ENCODE results near the gene CD300E. TPM values are rescaled to one million over a fixed set of nuclear protein-coding genes. Genes with fewer than 3 reads are reported as not detected.
"Not testable (repeated sequence)": the region's sequence is repeated elsewhere in the genome, so short reads cannot be mapped to it uniquely, and the experiment has no call there.

Gene CD300E
- total RNA-seq, 1 experiment from 2014 or later = not detected

GRCh38 chr17:74574489-74575142 is 48.9 kb downstream of the CD300E start:
- DNase-seq (ENCODE audit: low read depth) = no peak
- in situ Hi-C loops (cut with HindIII; ENCODE audit: low pct_unique_long_range_greater_than_20kb, low sequenced_read_pairs) = no loop called here

- DNase-seq (ENCODE audit: low read depth); in situ Hi-C loops (cut with HindIII; ENCODE audit: low pct_unique_long_range_greater_than_20kb, low sequenced_read_pairs): not testable (repeated sequence)
These were observed 49.9 kb downstream of the CD300E start for GRCh38 chr17:74573635-74574034.

- DNase-seq (ENCODE audit: low read depth) = no peak
These were observed 50.4 kb downstream of the CD300E start for GRCh38 chr17:74573169-74573568.

GRCh38 chr17:74571621-74572270 is 51.8 kb downstream of the CD300E start:
- in situ Hi-C loops (cut with HindIII; ENCODE audit: low pct_unique_long_range_greater_than_20kb, low sequenced_read_pairs) = no loop called here
- DNase-seq (ENCODE audit: low read depth) = no peak

More at GRCh38 chr17:74573169-74573568, 50.4 kb downstream of the CD300E start:
- in situ Hi-C loops (cut with HindIII; ENCODE audit: low pct_unique_long_range_greater_than_20kb, low sequenced_read_pairs) = no loop called here

- DNase-seq (ENCODE audit: low read depth) = peak; percentile 97
- in situ Hi-C loops (cut with HindIII; ENCODE audit: low pct_unique_long_range_greater_than_20kb, low sequenced_read_pairs) = no loop called here
These were observed 54.2 kb downstream of the CD300E start for GRCh38 chr17:74569020-74570003.

- in situ Hi-C loops (cut with HindIII; ENCODE audit: low pct_unique_long_range_greater_than_20kb, low sequenced_read_pairs) = no loop called here
- no peak for DNase-seq (ENCODE audit: low read depth)
These were observed 55.2 kb downstream of the CD300E start for GRCh38 chr17:74568106-74568873.

- in situ Hi-C loops (cut with HindIII; ENCODE audit: low pct_unique_long_range_greater_than_20kb, low sequenced_read_pairs) = no loop called here
- DNase-seq (ENCODE audit: low read depth) = no peak
These were observed 56.1 kb downstream of the CD300E start, which contains the start of gene CD300H for GRCh38 chr17:74567397-74567796. Gene CD300H, minus strand, starts transcription at chr17:74567509.

- in situ Hi-C loops (cut with HindIII; ENCODE audit: low pct_unique_long_range_greater_than_20kb, low sequenced_read_pairs) = no loop called here
- DNase-seq (ENCODE audit: low read depth) = peak; percentile 35
These were observed 57.3 kb downstream of the CD300E start for GRCh38 chr17:74566132-74566753.

- DNase-seq (ENCODE audit: low read depth) = no peak
- in situ Hi-C loops (cut with HindIII; ENCODE audit: low pct_unique_long_range_greater_than_20kb, low sequenced_read_pairs) = no loop called here
These were observed 58.4 kb downstream of the CD300E start for GRCh38 chr17:74565126-74565525.

GRCh38 chr17:74563358-74563757 is 60.2 kb downstream of the CD300E start:
- in situ Hi-C loops (cut with HindIII; ENCODE audit: low pct_unique_long_range_greater_than_20kb, low sequenced_read_pairs) = no loop called here
- DNase-seq (ENCODE audit: low read depth) = no peak

GRCh38 chr17:74561586-74561985 is 62.0 kb downstream of the CD300E start:
- in situ Hi-C loops (cut with HindIII; ENCODE audit: low pct_unique_long_range_greater_than_20kb, low sequenced_read_pairs) = no loop called here

More at GRCh38 chr17:74561586-74561985, 62.0 kb downstream of the CD300E start:
- no peak for DNase-seq (ENCODE audit: low read depth)

Other genes starting within 250 kb of the CD300E start
- gene GPRC5C, start 191.7 kb downstream of the CD300E start, total RNA-seq (2014; rRNA removed; shearing (Covaris generic); ENCODE audit: low replicate concordance) = 328 and 424 TPM in 2 replicates
- not detected in 2 replicates for gene CD300A, start 157.1 kb downstream of the CD300E start, total RNA-seq (2014; rRNA removed; shearing (Covaris generic); ENCODE audit: low replicate concordance)
- not detected in 2 replicates for gene CD300LB, start 92.3 kb downstream of the CD300E start, total RNA-seq (2014; rRNA removed; shearing (Covaris generic); ENCODE audit: low replicate concordance)
- not detected in 2 replicates for gene CD300C, start 77.6 kb downstream of the CD300E start, total RNA-seq (2014; rRNA removed; shearing (Covaris generic); ENCODE audit: low replicate concordance)
- gene CD300H, start 56.2 kb downstream of the CD300E start, total RNA-seq (2014; rRNA removed; shearing (Covaris generic); ENCODE audit: low replicate concordance) = not detected in 2 replicates
- gene CD300LD, start 31.5 kb downstream of the CD300E start, total RNA-seq (2014; rRNA removed; shearing (Covaris generic); ENCODE audit: low replicate concordance) = not detected in 2 replicates
- gene CD300LF, start 89.2 kb upstream of the CD300E start, total RNA-seq (2014; rRNA removed; shearing (Covaris generic); ENCODE audit: low replicate concordance) = not detected in 2 replicates
- not detected in 2 replicates for gene RAB37, start 113.5 kb upstream of the CD300E start, total RNA-seq (2014; rRNA removed; shearing (Covaris generic); ENCODE audit: low replicate concordance)
- 5.2 and 21.0 TPM in 2 replicates for gene NHERF1, start 124.9 kb upstream of the CD300E start, total RNA-seq (2014; rRNA removed; shearing (Covaris generic); ENCODE audit: low replicate concordance)
- 36.6 and 36.8 TPM in 2 replicates for gene NAT9, start 152.6 kb upstream of the CD300E start, total RNA-seq (2014; rRNA removed; shearing (Covaris generic); ENCODE audit: low replicate concordance)
- 0.51 and 1.3 TPM in 2 replicates for gene GRIN2C, start 236.1 kb upstream of the CD300E start, total RNA-seq (2014; rRNA removed; shearing (Covaris generic); ENCODE audit: low replicate concordance)
- 99.8 and 108 TPM in 2 replicates for gene FDXR, start 249.3 kb upstream of the CD300E start, total RNA-seq (2014; rRNA removed; shearing (Covaris generic); ENCODE audit: low replicate concordance)